Panc1 (cell line): Measurements from ENCODE around the gene STK24. TPM values are rescaled to one million over a fixed set of nuclear protein-coding genes. Genes with fewer than 3 reads are reported as not detected.
A peak's percentile ranks its signal among the peaks of the same experiment; 100 is the strongest.

ENCODE experiments used
- ATAC-seq: fragments of 200-7000 bp; cut with Tn5 transposase; 2 replicates; pipeline ENCODE4 v1.9.1; 2020; ENCODE audit warnings: mild to moderate bottlenecking, moderate library complexity
- BruUV-seq: library from RNA; stranded (reverse); fragments of 400-500 nt; replicated peaks from 2 replicates; lab custom pipeline; 2021; lab: Mats Ljungman, UMichigan
- CTCF ChIA-PET: fragments of 300-600 bp; sonication (Branson Sonifier 250); formaldehyde crosslinking; loops from one replicate; lab custom pipeline; 2022; ENCODE audit warnings: antibody characterized with exemption; lab: Charles Lee
- POLR2A ChIA-PET: fragments of 300-600 bp; sonication (Branson Sonifier 250); formaldehyde crosslinking; loops from one replicate; lab custom pipeline; 2022; ENCODE audit warnings: antibody characterized with exemption; lab: Charles Lee
- DNase-seq: peaks from one replicate; pipeline ENCODE4 v3.0.0-alpha.2; 2010; ENCODE audit warnings: low read depth, low spot score
- H3K27ac ChIP-seq: 2 replicates; pipeline ENCODE4 v1.5.1; 2011; ENCODE audit warnings: mild to moderate bottlenecking, low read length, inconsistent platforms
- H3K27me3 ChIP-seq: fragments of 200-500 bp; sonication (Bioruptor generic); 2 replicates; pipeline ENCODE4 v1.6.0; 2014; ENCODE audit warnings: low read length, inconsistent platforms; ENCODE audit not compliant: control insufficient read depth, insufficient read depth
- H3K36me3 ChIP-seq: fragments of 200-500 bp; sonication (Bioruptor generic); 2 replicates; pipeline ENCODE4 v1.5.1; 2014; ENCODE audit warnings: inconsistent platforms, mild to moderate bottlenecking, low read length, moderate library complexity; ENCODE audit not compliant: control insufficient read depth, insufficient read depth
- H3K4me1 ChIP-seq: 2 replicates; pipeline ENCODE4 v1.5.1; 2011; ENCODE audit warnings: inconsistent platforms, mild to moderate bottlenecking, low read length, moderate library complexity; ENCODE audit not compliant: control insufficient read depth, insufficient read depth
- H3K4me3 ChIP-seq, 2 experiments: 2 replicates each; pipeline ENCODE4 v1.5.1; 2011 to 2012; ENCODE audit warnings: low read depth in 2 of 2, low read length in 2 of 2, mild to moderate bottlenecking in 2 of 2, inconsistent platforms in 1 of 2, moderate library complexity in 1 of 2
- H3K9me3 ChIP-seq: fragments of 200-500 bp; sonication (Bioruptor generic); 2 replicates; pipeline ENCODE4 v1.5.1; 2014; ENCODE audit warnings: low read depth, mild to moderate bottlenecking, inconsistent platforms, low read length, moderate library complexity; ENCODE audit not compliant: control insufficient read depth, insufficient read depth
- POLR2AphosphoS5 ChIP-seq: IDR thresholded peaks from 2 replicates; pipeline ENCODE4 v1.6.1; 2012; ENCODE audit warnings: mild to moderate bottlenecking, low read depth, low read length, moderate library complexity
- SIN3A ChIP-seq: IDR thresholded peaks from 2 replicates; pipeline ENCODE4 v1.6.1; 2012; ENCODE audit warnings: low read depth, mild to moderate bottlenecking, low read length, moderate library complexity, borderline replicate concordance; ENCODE audit not compliant: insufficient read depth
- TCF7L2 ChIP-seq: IDR thresholded peaks from 2 replicates; pipeline ENCODE4 v1.6.1; 2011; ENCODE audit warnings: mild to moderate bottlenecking, low read depth, low read length, inconsistent platforms
- in situ Hi-C: cut with HindIII; loops from 2 replicates; pipeline ENCODE4 v1.10.0; 2016; ENCODE audit warnings: low sequenced_read_pairs, low pct_unique_long_range_greater_than_20kb
- intact Hi-C: fragments of 100-400 bp; cut with micrococcal nuclease; formaldehyde crosslinking; loops from one replicate; pipeline ENCODE4 v1.10.0; 2022; ENCODE audit not compliant: unreplicated experiment
- total RNA-seq: library from RNA; stranded (reverse); gene quantifications from one replicate; pipeline ENCODE4 v1.2.1, GENCODE V29; 2021; ENCODE audit not compliant: unreplicated experiment
- TF ChIP-seq, protein P1 (sequence below), 2 experiments: IDR thresholded peaks; 2 replicates each; pipeline ENCODE4 v1.6.1; 2011 to 2012; ENCODE audit warnings: low read depth in 2 of 2, control low read depth in 1 of 2, low read length in 1 of 2, mild to moderate bottlenecking in 1 of 2, moderate library complexity in 1 of 2; ENCODE audit not compliant: insufficient read depth in 1 of 2
- TF ChIP-seq, protein P2 (sequence below): fragments of 450-650 bp; IDR thresholded peaks from 2 replicates; pipeline ENCODE4 v1.5.1; 2017; ENCODE audit warnings: mild to moderate bottlenecking

The STK24 gene
- total RNA-seq, 1 experiment from 2014 or later, result 57.3 TPM

DNA sequence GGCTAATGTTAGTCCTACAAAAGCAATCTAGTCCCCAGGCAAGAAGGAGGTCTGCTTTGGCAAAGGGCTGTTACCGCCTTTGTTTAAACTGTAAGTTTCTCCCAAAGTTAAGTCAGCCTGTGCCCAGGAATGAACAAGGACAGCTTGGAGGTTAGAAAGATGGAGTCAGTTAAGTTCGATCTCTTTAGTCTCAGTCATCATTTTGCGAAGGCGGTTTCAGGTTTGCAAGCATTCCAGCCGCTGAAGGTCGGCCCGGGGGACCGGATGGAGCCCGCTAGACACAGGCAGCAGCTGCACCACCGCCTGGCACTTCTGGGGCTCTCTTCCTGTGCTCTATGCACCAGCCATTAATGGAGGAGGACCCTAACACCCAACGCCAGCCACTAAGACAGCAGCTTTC lies 91.3 kb downstream of the STK24 start:
- no TSS peak for BruUV-seq
- intact Hi-C loops, result no loop called here
- H3K36me3 ChIP-seq, result no peaks in the 10 kb centered on the region
- in situ Hi-C loops, result no loop called here
- ATAC-seq, result no peak
- CTCF ChIA-PET, result no interaction called here
- peaks cover 7% of the 10 kb centered on the region for H3K4me1 ChIP-seq
- no peaks in the 10 kb centered on the region for H3K27me3 ChIP-seq
- H3K4me3 ChIP-seq, result no peak overlapping the region
- no peaks in the 10 kb centered on the region for H3K9me3 ChIP-seq
- TF ChIP-seq, protein P1, sequence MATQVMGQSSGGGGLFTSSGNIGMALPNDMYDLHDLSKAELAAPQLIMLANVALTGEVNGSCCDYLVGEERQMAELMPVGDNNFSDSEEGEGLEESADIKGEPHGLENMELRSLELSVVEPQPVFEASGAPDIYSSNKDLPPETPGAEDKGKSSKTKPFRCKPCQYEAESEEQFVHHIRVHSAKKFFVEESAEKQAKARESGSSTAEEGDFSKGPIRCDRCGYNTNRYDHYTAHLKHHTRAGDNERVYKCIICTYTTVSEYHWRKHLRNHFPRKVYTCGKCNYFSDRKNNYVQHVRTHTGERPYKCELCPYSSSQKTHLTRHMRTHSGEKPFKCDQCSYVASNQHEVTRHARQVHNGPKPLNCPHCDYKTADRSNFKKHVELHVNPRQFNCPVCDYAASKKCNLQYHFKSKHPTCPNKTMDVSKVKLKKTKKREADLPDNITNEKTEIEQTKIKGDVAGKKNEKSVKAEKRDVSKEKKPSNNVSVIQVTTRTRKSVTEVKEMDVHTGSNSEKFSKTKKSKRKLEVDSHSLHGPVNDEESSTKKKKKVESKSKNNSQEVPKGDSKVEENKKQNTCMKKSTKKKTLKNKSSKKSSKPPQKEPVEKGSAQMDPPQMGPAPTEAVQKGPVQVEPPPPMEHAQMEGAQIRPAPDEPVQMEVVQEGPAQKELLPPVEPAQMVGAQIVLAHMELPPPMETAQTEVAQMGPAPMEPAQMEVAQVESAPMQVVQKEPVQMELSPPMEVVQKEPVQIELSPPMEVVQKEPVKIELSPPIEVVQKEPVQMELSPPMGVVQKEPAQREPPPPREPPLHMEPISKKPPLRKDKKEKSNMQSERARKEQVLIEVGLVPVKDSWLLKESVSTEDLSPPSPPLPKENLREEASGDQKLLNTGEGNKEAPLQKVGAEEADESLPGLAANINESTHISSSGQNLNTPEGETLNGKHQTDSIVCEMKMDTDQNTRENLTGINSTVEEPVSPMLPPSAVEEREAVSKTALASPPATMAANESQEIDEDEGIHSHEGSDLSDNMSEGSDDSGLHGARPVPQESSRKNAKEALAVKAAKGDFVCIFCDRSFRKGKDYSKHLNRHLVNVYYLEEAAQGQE (IDR thresholded peaks at IDR 0.05; ENCODE audit: insufficient read depth in 1 of 2, low read depth in 2 of 2, low read length in 1 of 2), result no peak
- TF ChIP-seq TCF7L2, result no peak
- TF ChIP-seq, protein P2, sequence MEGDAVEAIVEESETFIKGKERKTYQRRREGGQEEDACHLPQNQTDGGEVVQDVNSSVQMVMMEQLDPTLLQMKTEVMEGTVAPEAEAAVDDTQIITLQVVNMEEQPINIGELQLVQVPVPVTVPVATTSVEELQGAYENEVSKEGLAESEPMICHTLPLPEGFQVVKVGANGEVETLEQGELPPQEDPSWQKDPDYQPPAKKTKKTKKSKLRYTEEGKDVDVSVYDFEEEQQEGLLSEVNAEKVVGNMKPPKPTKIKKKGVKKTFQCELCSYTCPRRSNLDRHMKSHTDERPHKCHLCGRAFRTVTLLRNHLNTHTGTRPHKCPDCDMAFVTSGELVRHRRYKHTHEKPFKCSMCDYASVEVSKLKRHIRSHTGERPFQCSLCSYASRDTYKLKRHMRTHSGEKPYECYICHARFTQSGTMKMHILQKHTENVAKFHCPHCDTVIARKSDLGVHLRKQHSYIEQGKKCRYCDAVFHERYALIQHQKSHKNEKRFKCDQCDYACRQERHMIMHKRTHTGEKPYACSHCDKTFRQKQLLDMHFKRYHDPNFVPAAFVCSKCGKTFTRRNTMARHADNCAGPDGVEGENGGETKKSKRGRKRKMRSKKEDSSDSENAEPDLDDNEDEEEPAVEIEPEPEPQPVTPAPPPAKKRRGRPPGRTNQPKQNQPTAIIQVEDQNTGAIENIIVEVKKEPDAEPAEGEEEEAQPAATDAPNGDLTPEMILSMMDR, result no peak
- TF ChIP-seq SIN3A, result no peak
- no peak for TF ChIP-seq POLR2AphosphoS5
- POLR2A ChIA-PET, result no interaction called here
- DNase-seq, result no peak
- no peak overlapping the region for H3K27ac ChIP-seq

DNA sequence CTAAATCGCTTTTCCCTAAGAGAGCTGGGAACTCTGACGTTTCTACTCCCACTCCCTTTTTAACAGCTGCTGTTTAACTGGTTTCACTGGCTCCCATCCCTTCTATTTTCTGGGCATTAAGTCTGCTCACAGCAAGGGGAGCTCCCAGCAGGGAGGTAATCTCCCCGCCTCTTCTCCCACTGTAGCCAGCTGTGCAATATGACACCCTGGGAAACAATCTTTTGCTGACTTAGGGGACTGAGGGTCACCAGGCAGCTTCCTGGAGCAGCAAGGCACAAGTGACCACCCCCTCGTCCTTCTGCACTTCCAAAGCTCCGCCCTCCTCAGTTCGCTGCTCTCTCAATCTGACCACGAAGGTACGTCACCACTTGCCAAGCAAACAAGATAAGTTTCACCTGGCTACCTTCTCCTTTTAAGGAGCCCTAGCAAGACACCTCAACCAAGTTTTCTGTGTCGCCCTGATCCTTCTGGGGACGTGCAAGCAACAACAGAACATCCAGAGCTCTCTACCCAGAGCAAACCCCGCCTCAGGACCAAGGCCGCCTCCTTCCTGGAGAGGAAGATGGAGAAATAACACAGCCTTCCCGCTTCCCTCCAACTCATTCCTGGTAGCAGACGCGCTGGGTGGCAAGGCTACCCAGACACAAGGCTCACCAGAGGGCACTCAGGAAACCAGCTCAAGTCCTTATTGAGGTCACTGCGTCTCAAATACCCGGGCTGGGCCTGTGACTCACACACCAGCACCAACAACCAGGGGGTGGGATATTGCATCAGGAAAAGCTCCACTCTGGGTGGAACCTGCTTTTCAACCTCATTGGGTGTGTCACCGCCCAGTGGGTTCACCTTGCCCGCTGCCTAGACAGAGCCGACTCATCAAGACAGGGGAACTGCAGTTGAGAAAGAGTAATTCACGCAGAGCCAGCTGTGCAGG lies 92.4 kb downstream of the STK24 start:
- peak; percentile 58 for ATAC-seq
- POLR2A ChIA-PET, result interaction anchor here (0.5 to 0.6 kb wide), 2 partner anchors 59 to 141 kb away, joined by 3 read pairs; no protein-coding TSS in a partner anchor
- Histone ChIP-seq H3K4me3 (peak overlapping the region in 1 of 2 experiments; percentile 18; a peak in 1 of 4 replicates), H3K27me3 (no peaks in the 10 kb centered on the region), H3K36me3 (no peaks in the 10 kb centered on the region), H3K27ac (no peak overlapping the region; the same call in 1 of the 2 replicates), H3K4me1 (peaks cover 7% of the 10 kb centered on the region), H3K9me3 (no peaks in the 10 kb centered on the region)
- peak; percentile 53 for DNase-seq
- TF ChIP-seq SIN3A (no peak), TCF7L2 (no peak)
- TF ChIP-seq, protein P2, result no peak
- BruUV-seq, result no TSS peak
- intact Hi-C loops (no loop called here), in situ Hi-C loops (no loop called here)
- CTCF ChIA-PET, result interaction anchor here (0.6 kb wide), 1 partner anchor 9 kb away, joined by 5 read pairs; no protein-coding TSS in a partner anchor
